ENCODE data around the gene EIF3I. TPM values are rescaled to one million over a fixed set of nuclear protein-coding genes. Genes with fewer than 3 reads are reported as not detected.

Gene EIF3I
- total and polyA plus RNA-seq, 2 experiments from 2014 or later = 259 to 286 TPM

DNA sequence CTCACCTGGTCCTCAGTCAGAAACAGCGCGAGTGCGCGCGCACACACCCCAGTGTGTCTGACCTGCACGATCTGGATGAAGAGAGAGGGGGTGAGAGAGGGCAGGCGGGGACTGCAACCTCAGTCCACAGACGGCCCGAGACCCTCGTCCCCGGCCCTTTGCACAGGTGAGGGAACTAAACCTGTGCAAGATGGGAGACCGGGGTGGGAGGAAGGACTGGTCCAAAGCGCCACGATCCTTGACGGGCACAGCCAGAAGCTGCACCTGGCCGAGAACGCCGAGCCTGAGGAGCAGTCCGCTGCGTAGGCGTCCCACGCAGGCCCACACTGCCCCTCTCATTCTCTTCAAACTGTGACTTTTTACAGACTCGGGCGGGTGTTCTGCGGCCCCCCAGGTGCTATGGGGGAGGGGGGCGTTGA is 17.3 kb upstream of the EIF3I start:
- peak overlapping the region; percentile 18; the same call in 1 of the 2 replicates for H3K27ac ChIP-seq
- peak overlapping the region; percentile 88 for H3K9ac ChIP-seq
- no peaks in the 10 kb centered on the region for H3K9me2 ChIP-seq (ENCODE audit: insufficient read depth)
- H3K4me2 ChIP-seq (ENCODE audit: unreplicated experiment) = peak overlapping the region; percentile 91
- H3K79me2 ChIP-seq (ENCODE audit: insufficient read depth) = no peaks in the 10 kb centered on the region
- peak overlapping the region; percentile 79 for H3K4me3 ChIP-seq
- H3F3A ChIP-seq (ENCODE audit: insufficient read depth) = peaks cover 7% of the 10 kb centered on the region
- no peaks in the 10 kb centered on the region for H3K27me3 ChIP-seq (replicated peaks; ENCODE audit: insufficient read depth)
- no peaks in the 10 kb centered on the region for H3K36me3 ChIP-seq (ENCODE audit: low read depth)
- no peaks in the 10 kb centered on the region for H4K20me1 ChIP-seq (ENCODE audit: insufficient read depth)
- in situ Hi-C loops (cut with MboI) = no loop called here
- DNase-seq = peak; percentile 53
- H3K4me1 ChIP-seq (ENCODE audit: insufficient read depth) = peaks cover 10% of the 10 kb centered on the region; the same call in 1 of the 2 replicates
- no peak for TF ChIP-seq EZH2phosphoT487 (IDR thresholded peaks at IDR 0.05; ENCODE audit: insufficient read depth, low read depth)
- TF ChIP-seq EZH2 (IDR thresholded peaks at IDR 0.05; ENCODE audit: insufficient read depth, poor library complexity, severe bottlenecking) = no peak
- 21 to 25% methylated on average over 25 to 26 of the region's 26 CpGs for WGBS, 2 experiments (ENCODE audit: low coverage in 1 of 2, low lambda C conversion rate in 2 of 2, missing lambda C conversion rate in 2 of 2)
- peak overlapping the region; percentile 79 for H2AFZ ChIP-seq
- H3K9me3 ChIP-seq (ENCODE audit: low read depth) = no peaks in the 10 kb centered on the region

DNA sequence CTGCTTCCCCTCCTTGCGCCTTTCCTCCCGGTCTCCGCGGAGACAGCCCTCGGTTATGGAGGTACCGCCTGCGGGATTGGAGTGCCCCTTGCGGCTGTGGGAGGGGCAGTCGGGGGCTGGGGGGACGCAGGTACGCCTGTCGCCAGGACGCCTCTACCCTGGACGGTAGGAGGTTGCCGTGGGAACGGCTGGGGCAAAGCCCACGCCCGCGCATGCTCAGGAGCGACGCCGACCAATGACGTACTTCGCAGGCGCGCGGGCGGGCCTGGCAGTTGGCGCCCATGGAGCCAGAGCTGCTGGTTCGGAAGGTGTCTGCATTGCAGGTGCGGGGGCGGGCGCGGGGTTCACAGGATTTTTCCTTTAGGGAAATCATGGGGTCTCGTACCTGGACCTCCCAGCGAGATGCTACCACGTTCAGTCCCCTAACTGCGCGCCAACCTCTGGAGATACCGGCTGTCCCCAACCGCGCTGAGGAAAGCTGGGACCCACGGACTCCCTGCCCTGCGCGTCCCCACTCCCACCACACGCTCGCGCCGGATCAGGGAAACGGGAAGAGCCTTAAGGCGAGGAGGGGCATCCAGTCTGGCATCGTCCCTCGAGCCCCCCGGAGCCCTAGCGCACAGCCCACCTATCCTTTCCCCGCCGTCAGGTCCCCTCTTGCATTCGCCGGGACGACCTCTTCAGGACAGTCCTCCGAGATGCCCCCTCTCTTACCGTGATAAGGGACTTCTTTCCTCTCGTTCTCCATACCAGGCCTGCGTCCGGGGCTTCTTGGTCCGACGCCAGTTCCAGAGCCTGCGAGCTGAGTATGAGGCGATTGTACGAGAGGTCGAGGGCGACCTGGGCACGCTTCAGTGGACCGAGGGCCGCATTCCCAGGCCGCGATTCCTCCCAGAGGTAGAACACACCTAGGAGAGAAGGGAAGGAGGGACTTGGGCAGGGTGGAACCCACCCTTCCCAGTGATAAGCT is 16.5 kb upstream of the EIF3I start, which contains the start of gene IQCC:
IQCC (plus strand) TSS at position 271 of the 970 bp plus-strand sequence; CDS start at position 282, 11 bp downstream.
- Histone ChIP-seq H4K20me1 (ENCODE audit: insufficient read depth) (no peaks in the 10 kb centered on the region), H3K79me2 (ENCODE audit: insufficient read depth) (no peaks in the 10 kb centered on the region), H2AFZ (peak within 1 kb of the TSS; percentile 79), H3K4me3 (peak within 1 kb of the TSS; percentile 79), H3K36me3 (ENCODE audit: low read depth) (no peaks in the 10 kb centered on the region), H3K27ac (peak within 1 kb of the TSS; percentile 18; the same call in 1 of the 2 replicates), H3K4me2 (ENCODE audit: unreplicated experiment) (peak within 1 kb of the TSS; percentile 91), H3K9ac (peak within 1 kb of the TSS; percentile 88), H3K4me1 (ENCODE audit: insufficient read depth) (peaks cover 9% of the 10 kb centered on the region; the same call in 1 of the 2 replicates), H3K27me3 (replicated peaks; ENCODE audit: insufficient read depth) (no peaks in the 10 kb centered on the region), H3F3A (ENCODE audit: insufficient read depth) (0 out of 2 replicates have a peak, but pooled peaks cover 5% of the 10 kb centered on the region), H3K9me2 (ENCODE audit: insufficient read depth) (no peaks in the 10 kb centered on the region), H3K9me3 (ENCODE audit: low read depth) (no peaks in the 10 kb centered on the region)
- TF ChIP-seq EZH2 (IDR thresholded peaks at IDR 0.05; ENCODE audit: insufficient read depth, poor library complexity, severe bottlenecking) (no peak), EZH2phosphoT487 (IDR thresholded peaks at IDR 0.05; ENCODE audit: insufficient read depth, low read depth) (no peak)
- peak; percentile 96 for DNase-seq
- in situ Hi-C loops (cut with MboI) = no loop called here
- 2% methylated on average over 73 to 77 of the region's 77 CpGs for WGBS, 2 experiments (ENCODE audit: low coverage in 1 of 2, low lambda C conversion rate in 2 of 2, missing lambda C conversion rate in 2 of 2)

- TF ChIP-seq EZH2phosphoT487 (IDR thresholded peaks at IDR 0.05; ENCODE audit: insufficient read depth, low read depth) (no peak), EZH2 (IDR thresholded peaks at IDR 0.05; ENCODE audit: insufficient read depth, poor library complexity, severe bottlenecking) (no peak)
- in situ Hi-C loops (cut with MboI) = no loop called here
- Histone ChIP-seq H3K27me3 (replicated peaks; ENCODE audit: insufficient read depth) (no peaks in the 10 kb centered on the region), H3K79me2 (ENCODE audit: insufficient read depth) (no peaks in the 10 kb centered on the region), H3F3A (ENCODE audit: insufficient read depth) (0 out of 2 replicates have a peak, but pooled peaks cover 5% of the 10 kb centered on the region), H4K20me1 (ENCODE audit: insufficient read depth) (no peaks in the 10 kb centered on the region), H3K27ac (no peak overlapping the region), H3K4me2 (ENCODE audit: unreplicated experiment) (no peak overlapping the region), H3K9me3 (ENCODE audit: low read depth) (no peaks in the 10 kb centered on the region), H3K9ac (no peak overlapping the region), H2AFZ (no peak overlapping the region), H3K4me3 (no peak overlapping the region), H3K9me2 (ENCODE audit: insufficient read depth) (no peaks in the 10 kb centered on the region), H3K4me1 (ENCODE audit: insufficient read depth) (no peaks in the 10 kb centered on the region), H3K36me3 (ENCODE audit: low read depth) (no peaks in the 10 kb centered on the region)
- DNase-seq = no peak
- WGBS, 2 experiments (ENCODE audit: low coverage in 1 of 2, low lambda C conversion rate in 2 of 2, missing lambda C conversion rate in 2 of 2) = 78 to 84% methylated on average over 6 of the region's 6 CpGs
Observed at GRCh38 chr1:32208469-32208868, 13.7 kb upstream of the EIF3I start.

GRCh38 chr1:32208891-32209328 is 13.3 kb upstream of the EIF3I start, which contains the start of gene DCDC2B:
TSS of gene DCDC2B (plus strand) at chr1:32209089. CDS start at chr1:32209094, 5 bp downstream.
- Histone ChIP-seq H3K27me3 (replicated peaks; ENCODE audit: insufficient read depth) (no peaks in the 10 kb centered on the region), H3K4me2 (ENCODE audit: unreplicated experiment) (no peak within 1 kb of the TSS), H3K27ac (no peak within 1 kb of the TSS), H3K9ac (no peak within 1 kb of the TSS), H3K9me3 (ENCODE audit: low read depth) (no peaks in the 10 kb centered on the region), H3K9me2 (ENCODE audit: insufficient read depth) (no peaks in the 10 kb centered on the region), H4K20me1 (ENCODE audit: insufficient read depth) (no peaks in the 10 kb centered on the region), H3K36me3 (ENCODE audit: low read depth) (no peaks in the 10 kb centered on the region), H3K4me3 (no peak within 1 kb of the TSS), H3K79me2 (ENCODE audit: insufficient read depth) (no peaks in the 10 kb centered on the region), H2AFZ (no peak within 1 kb of the TSS), H3K4me1 (ENCODE audit: insufficient read depth) (no peaks in the 10 kb centered on the region), H3F3A (ENCODE audit: insufficient read depth) (0 out of 2 replicates have a peak, but pooled peaks cover 5% of the 10 kb centered on the region)
- DNase-seq = peak; percentile 29
- in situ Hi-C loops (cut with MboI) = no loop called here
- 69 to 74% methylated on average over 5 of the region's 5 CpGs for WGBS, 2 experiments (ENCODE audit: low coverage in 1 of 2, low lambda C conversion rate in 2 of 2, missing lambda C conversion rate in 2 of 2)
- TF ChIP-seq EZH2 (IDR thresholded peaks at IDR 0.05; ENCODE audit: insufficient read depth, poor library complexity, severe bottlenecking) (no peak), EZH2phosphoT487 (IDR thresholded peaks at IDR 0.05; ENCODE audit: insufficient read depth, low read depth) (no peak)

Measured in GM23248 (cell line).